WTC11 (cell line): ENCODE data around the gene ARHGEF37. TPM values are rescaled to one million over a fixed set of nuclear protein-coding genes. Genes with fewer than 3 reads are reported as not detected.
A peak's percentile ranks its signal among the peaks of the same experiment; 100 is the strongest.

Experiments
- ATAC-seq: fragments of 200-7000 bp; cut with Tn5 transposase; 2 replicates; pipeline ENCODE4 v1.10.0; 2021; ENCODE audit warnings: mild to moderate bottlenecking, moderate library complexity
- CTCF ChIA-PET: fragments of 300-600 bp; sonication (Branson Sonifier 250); formaldehyde crosslinking; loops from one replicate; lab custom pipeline; 2021; ENCODE audit warnings: antibody characterized with exemption; lab: Charles Lee
- POLR2A ChIA-PET: fragments of 350-600 bp; sonication (Branson Sonifier 250); formaldehyde crosslinking; loops from one replicate; lab custom pipeline; 2021; ENCODE audit warnings: antibody characterized with exemption; lab: Charles Lee
- DNase-seq: peaks from one replicate; pipeline ENCODE4 v3.0.0; 2021; ENCODE audit warnings: low spot score
- H3K27ac Mint-ChIP-seq: 2 replicates; pipeline ENCODE4 v1.8.0; 2021; ENCODE audit warnings: mixed read lengths
- H3K27me3 Mint-ChIP-seq: 2 replicates; pipeline ENCODE4 v1.8.0; 2021; ENCODE audit warnings: low read depth, mild to moderate bottlenecking, moderate library complexity, mixed read lengths
- H3K36me3 Mint-ChIP-seq: 2 replicates; pipeline ENCODE4 v1.8.0; 2021; ENCODE audit warnings: mixed read lengths
- H3K4me1 Mint-ChIP-seq: 2 replicates; pipeline ENCODE4 v1.8.0; 2022; ENCODE audit warnings: mixed read lengths
- H3K4me3 Mint-ChIP-seq: 2 replicates; pipeline ENCODE4 v1.8.0; 2021; ENCODE audit warnings: mild to moderate bottlenecking, moderate library complexity, mixed read lengths
- H3K9me3 Mint-ChIP-seq: 2 replicates; pipeline ENCODE4 v1.8.0; 2021; ENCODE audit warnings: mixed read lengths
- CBFB ChIP-seq: sonication (generic); formaldehyde crosslinking; IDR thresholded peaks from 2 replicates; pipeline ENCODE4 v1.8.1; 2022; ENCODE audit warnings: mild to moderate bottlenecking, low read depth, missing genetic modification reagents
- CTCF ChIP-seq: fragments of 200-600 bp; IDR thresholded peaks from 2 replicates; pipeline ENCODE4 v1.8.0; 2022; ENCODE audit warnings: antibody characterized with exemption
- E2F1 ChIP-seq: sonication (generic); formaldehyde crosslinking; IDR thresholded peaks from 2 replicates; pipeline ENCODE4 v1.8.0; 2022; ENCODE audit warnings: mild to moderate bottlenecking, missing genetic modification reagents
- HMGXB4 ChIP-seq: sonication (generic); formaldehyde crosslinking; IDR thresholded peaks from 2 replicates; pipeline ENCODE4 v1.8.1; 2023; ENCODE audit warnings: mild to moderate bottlenecking, moderate library complexity, missing genetic modification reagents
- IRF2 ChIP-seq: sonication (generic); formaldehyde crosslinking; IDR thresholded peaks from 2 replicates; pipeline ENCODE4 v1.8.0; 2022; ENCODE audit warnings: low read depth, missing genetic modification reagents, borderline replicate concordance
- NR3C1 ChIP-seq: sonication (generic); formaldehyde crosslinking; conservative IDR thresholded peaks from 2 replicates; pipeline ENCODE4 v1.8.1; 2023; ENCODE audit warnings: low read depth, mild to moderate bottlenecking, missing genetic modification reagents
- PRDM15 ChIP-seq: sonication (generic); formaldehyde crosslinking; IDR thresholded peaks from 2 replicates; pipeline ENCODE4 v1.8.0; 2022; ENCODE audit warnings: missing genetic modification reagents
- STAT6 ChIP-seq: sonication (generic); formaldehyde crosslinking; conservative IDR thresholded peaks from 2 replicates; pipeline ENCODE4 v1.8.1; 2023; ENCODE audit warnings: mild to moderate bottlenecking, low read depth, missing genetic modification reagents, moderate library complexity
- TEAD4 ChIP-seq: sonication (generic); formaldehyde crosslinking; IDR thresholded peaks from 2 replicates; pipeline ENCODE4 v1.8.0; 2022; ENCODE audit warnings: mild to moderate bottlenecking, missing genetic modification reagents
- TP53 ChIP-seq: sonication (generic); formaldehyde crosslinking; IDR thresholded peaks from 2 replicates; pipeline ENCODE4 v1.8.1; 2023; ENCODE audit warnings: mild to moderate bottlenecking, missing genetic modification reagents
- ZNF416 ChIP-seq: fragments of 250-450 bp; sonication (Bioruptor Pico); IDR thresholded peaks from 2 replicates; pipeline ENCODE4 v1.9.0; 2021; ENCODE audit warnings: mild to moderate bottlenecking, inconsistent platforms
- ZNF512 ChIP-seq: sonication (generic); formaldehyde crosslinking; IDR thresholded peaks from 2 replicates; pipeline ENCODE4 v1.8.1; 2022; ENCODE audit warnings: missing genetic modification reagents, borderline replicate concordance
- total RNA-seq: library from RNA; stranded (reverse); gene quantifications from 3 replicates; pipeline ENCODE4 v1.2.3, GENCODE V29; 2021

ARHGEF37 gene
- total RNA-seq, 1 experiment from 2014 or later = 1.1 TPM

GRCh38 chr5:149636191-149636860 is 55.0 kb downstream of the ARHGEF37 start (continued):
- TF ChIP-seq HMGXB4 (CRISPR knock-in tag) = no peak
- TF ChIP-seq ZNF416 (CRISPR knock-in tag) = no peak
- no peak for TF ChIP-seq TP53 (CRISPR knock-in tag)
- TF ChIP-seq IRF2 (CRISPR knock-in tag) = no peak
- TF ChIP-seq NR3C1 = no peak
- TF ChIP-seq ZNF512 (CRISPR knock-in tag) = no peak
- no peak for TF ChIP-seq TEAD4
- TF ChIP-seq PRDM15 = no peak
- no peak for TF ChIP-seq STAT6 (CRISPR knock-in tag)
- no peak for TF ChIP-seq E2F1 (CRISPR knock-in tag)

- no peaks in the 10 kb centered on the region for H3K27me3 Mint-ChIP-seq
- H3K9me3 Mint-ChIP-seq = no peaks in the 10 kb centered on the region
- H3K4me3 Mint-ChIP-seq = no peak overlapping the region
- DNase-seq (peak; percentile 50), ATAC-seq (peak; percentile 78)
- TF ChIP-seq CTCF (peak; percentile 59; the same call in 1 of the 2 replicates), CBFB (no peak)
- H3K36me3 Mint-ChIP-seq = no peaks in the 10 kb centered on the region
- peaks cover 24% of the 10 kb centered on the region for H3K4me1 Mint-ChIP-seq
- H3K27ac Mint-ChIP-seq = no peak overlapping the region
- ChIA-PET POLR2A (no interaction called here), CTCF (interaction anchor here (0.6 to 2.9 kb wide), 19 partner anchors 9 to 937 kb away, joined by 3 to 29 read pairs (median 4); partner anchors contain the start of genes HMGXB3, SLC26A2 and TIGD6)
These were observed 55.6 kb downstream of the ARHGEF37 start for GRCh38 chr5:149636861-149637246.
